ENCODE data around the gene GAS6.

DNA sequence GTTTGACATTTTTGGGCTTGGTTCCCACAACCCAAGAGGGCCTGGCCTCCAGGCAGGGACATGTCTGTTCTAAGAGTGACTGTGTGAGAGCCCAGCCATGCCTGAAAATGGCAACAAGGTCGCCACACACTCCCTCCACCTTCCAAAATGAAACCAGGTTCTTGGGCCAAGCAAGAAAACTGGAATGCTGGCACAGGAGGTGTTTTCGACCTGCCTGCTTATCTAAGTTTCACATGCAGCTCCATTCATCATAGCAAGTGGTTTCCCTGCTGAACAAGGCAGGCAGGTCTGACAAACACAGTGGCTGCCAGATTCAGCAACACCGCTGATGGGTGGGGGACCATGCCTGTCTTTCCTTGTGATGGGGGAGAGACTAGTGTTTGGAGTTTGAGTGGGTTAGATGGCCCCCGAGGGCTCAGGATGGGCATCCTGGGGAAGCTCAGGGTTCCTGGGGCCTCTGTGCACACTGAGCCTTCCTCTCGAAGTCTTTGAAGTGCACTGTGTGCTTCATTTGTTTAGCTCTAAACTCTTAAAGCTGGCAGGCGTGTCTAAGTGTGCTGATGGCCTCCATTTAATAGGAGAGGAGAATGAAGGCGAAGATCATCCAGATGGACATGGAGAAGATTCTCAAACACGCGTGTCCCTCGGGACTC is 17.9 kb upstream of the GAS6 start:
- TF ChIP-seq, protein P1, sequence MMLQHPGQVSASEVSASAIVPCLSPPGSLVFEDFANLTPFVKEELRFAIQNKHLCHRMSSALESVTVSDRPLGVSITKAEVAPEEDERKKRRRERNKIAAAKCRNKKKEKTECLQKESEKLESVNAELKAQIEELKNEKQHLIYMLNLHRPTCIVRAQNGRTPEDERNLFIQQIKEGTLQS (IDR thresholded peaks at IDR 0.05), result no peak
- TF ChIP-seq, protein P2, sequence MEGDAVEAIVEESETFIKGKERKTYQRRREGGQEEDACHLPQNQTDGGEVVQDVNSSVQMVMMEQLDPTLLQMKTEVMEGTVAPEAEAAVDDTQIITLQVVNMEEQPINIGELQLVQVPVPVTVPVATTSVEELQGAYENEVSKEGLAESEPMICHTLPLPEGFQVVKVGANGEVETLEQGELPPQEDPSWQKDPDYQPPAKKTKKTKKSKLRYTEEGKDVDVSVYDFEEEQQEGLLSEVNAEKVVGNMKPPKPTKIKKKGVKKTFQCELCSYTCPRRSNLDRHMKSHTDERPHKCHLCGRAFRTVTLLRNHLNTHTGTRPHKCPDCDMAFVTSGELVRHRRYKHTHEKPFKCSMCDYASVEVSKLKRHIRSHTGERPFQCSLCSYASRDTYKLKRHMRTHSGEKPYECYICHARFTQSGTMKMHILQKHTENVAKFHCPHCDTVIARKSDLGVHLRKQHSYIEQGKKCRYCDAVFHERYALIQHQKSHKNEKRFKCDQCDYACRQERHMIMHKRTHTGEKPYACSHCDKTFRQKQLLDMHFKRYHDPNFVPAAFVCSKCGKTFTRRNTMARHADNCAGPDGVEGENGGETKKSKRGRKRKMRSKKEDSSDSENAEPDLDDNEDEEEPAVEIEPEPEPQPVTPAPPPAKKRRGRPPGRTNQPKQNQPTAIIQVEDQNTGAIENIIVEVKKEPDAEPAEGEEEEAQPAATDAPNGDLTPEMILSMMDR (IDR thresholded peaks at IDR 0.05 in 2 of 3, conservative IDR thresholded peaks at IDR 0.05 in 1 of 3; ENCODE audit: borderline replicate concordance in 1 of 3, insufficient read depth in 1 of 3, low read depth in 2 of 3, low read length in 2 of 3), result no peak
- TF ChIP-seq JUND (IDR thresholded peaks at IDR 0.05) (no peak), SP1 (IDR thresholded peaks at IDR 0.05; ENCODE audit: low read depth) (no peak), POLR2A (IDR thresholded peaks at IDR 0.05; ENCODE audit: borderline replicate concordance, extremely low read depth, insufficient read depth, insufficient read length) (no peak), CEBPB (IDR thresholded peaks at IDR 0.05; ENCODE audit: low read depth) (no peak), SRF (IDR thresholded peaks at IDR 0.05; ENCODE audit: low read depth) (no peak), EZH2 (IDR thresholded peaks at IDR 0.05) (no peak), POLR2AphosphoS5 (IDR thresholded peaks at IDR 0.05; ENCODE audit: low read depth, low read length) (no peak), TCF7L2 (IDR thresholded peaks at IDR 0.05; ENCODE audit: borderline replicate concordance, extremely low read depth, insufficient read depth, insufficient read length) (no peak), RAD21 (IDR thresholded peaks at IDR 0.05; ENCODE audit: low read depth) (no peak)
- TF ChIP-seq, protein P3, sequence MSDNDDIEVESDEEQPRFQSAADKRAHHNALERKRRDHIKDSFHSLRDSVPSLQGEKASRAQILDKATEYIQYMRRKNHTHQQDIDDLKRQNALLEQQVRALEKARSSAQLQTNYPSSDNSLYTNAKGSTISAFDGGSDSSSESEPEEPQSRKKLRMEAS (IDR thresholded peaks at IDR 0.05), result no peak

Data from HCT116 (cell line).